LNCaP clone FGC (cell line): ENCODE measurements around the gene VENTX.

Experiments
- DNase-seq: peaks from one replicate; pipeline ENCODE4 v3.0.0-alpha.2; 2011; ENCODE audit warnings: low read depth
- H3K4me3 ChIP-seq: 2 replicates; pipeline ENCODE4 v1.5.1; 2011; ENCODE audit warnings: mild to moderate bottlenecking, low read depth, low read length, control low read depth
- CTCF ChIP-seq: IDR thresholded peaks from 2 replicates; pipeline ENCODE4 v1.5.1; 2012; ENCODE audit warnings: mild to moderate bottlenecking; ENCODE audit not compliant: control insufficient read depth, insufficient read depth; ENCODE audit errors: extremely low read depth

VENTX gene

GRCh38 chr10:133272964-133273420 lies 35.3 kb downstream of the VENTX start:
- no peak for DNase-seq
- TF ChIP-seq CTCF, result no peak
- H3K4me3 ChIP-seq, result no peak overlapping the region

- H3K4me3 ChIP-seq, result no peak overlapping the region
- TF ChIP-seq CTCF, result no peak
- no peak for DNase-seq
Observed at GRCh38 chr10:133273534-133274143, 36.0 kb downstream of the VENTX start.

- no peak for TF ChIP-seq CTCF
- no peak for DNase-seq
- no peak overlapping the region for H3K4me3 ChIP-seq
Observed at GRCh38 chr10:133274751-133275683, 37.4 kb downstream of the VENTX start.

GRCh38 chr10:133275684-133276092 lies 38.0 kb downstream of the VENTX start:
- no peak overlapping the region for H3K4me3 ChIP-seq
- DNase-seq, result no peak
- no peak for TF ChIP-seq CTCF

GRCh38 chr10:133276100-133276434 lies 38.4 kb downstream of the VENTX start:
- no peak overlapping the region for H3K4me3 ChIP-seq
- no peak for TF ChIP-seq CTCF
- no peak for DNase-seq

- TF ChIP-seq CTCF, result no peak
- no peak for DNase-seq
- no peak within 1 kb of the TSS for H3K4me3 ChIP-seq
Observed at GRCh38 chr10:133276435-133277201, 39.0 kb downstream of the VENTX start, which contains the start of gene ADAM8. ADAM8 (minus strand) TSS chr10:133276868; CDS start chr10:133276817, 51 bp downstream.
